Upper lobe of left lung (tissue), 4 donors: Measurements from ENCODE around the gene NDUFAF2.

Experiments
- POLR2A ChIP-seq, 4 donors: fragments of 450-650 bp; IDR thresholded peaks; one replicate each; pipeline ENCODE4 v1.5.1; 2016 to 2017; ENCODE audit warnings: antibody characterized with exemption in 4 of 4, mild to moderate bottlenecking in 2 of 4
- TF ChIP-seq, protein P1 (sequence below), 6 experiments: fragments of 450-650 bp in 4 of 6; fragments of 200-600 bp in 2 of 6; sonication (generic) in 2 of 6; IDR thresholded peaks; one replicate each; pipeline ENCODE4 v1.5.1; 2016 to 2019; ENCODE audit warnings: antibody characterized with exemption in 6 of 6

DNA sequence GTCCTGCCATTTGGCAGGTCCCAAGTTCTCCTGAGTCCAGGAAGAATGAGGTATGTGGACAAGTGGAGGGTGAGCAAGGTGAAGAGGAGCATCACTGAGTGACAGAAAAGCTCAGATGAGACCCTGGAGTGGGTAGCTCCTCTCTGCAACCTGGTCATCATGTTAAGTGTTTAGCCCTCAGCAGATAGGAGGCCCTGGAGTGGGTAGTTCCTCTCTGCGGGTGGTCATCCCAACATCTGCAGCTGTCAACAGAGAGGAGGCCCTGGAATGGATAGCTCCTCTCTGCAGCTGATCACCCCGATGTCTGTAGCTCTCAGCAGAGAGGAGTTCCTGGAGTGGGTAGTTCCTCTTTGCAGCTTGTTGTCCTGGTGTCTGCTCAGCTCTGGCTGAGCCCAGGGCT is 48.4 kb downstream of the NDUFAF2 start:
- no peak for TF ChIP-seq POLR2A (IDR thresholded peaks at IDR 0.05)
- TF ChIP-seq, protein P1, sequence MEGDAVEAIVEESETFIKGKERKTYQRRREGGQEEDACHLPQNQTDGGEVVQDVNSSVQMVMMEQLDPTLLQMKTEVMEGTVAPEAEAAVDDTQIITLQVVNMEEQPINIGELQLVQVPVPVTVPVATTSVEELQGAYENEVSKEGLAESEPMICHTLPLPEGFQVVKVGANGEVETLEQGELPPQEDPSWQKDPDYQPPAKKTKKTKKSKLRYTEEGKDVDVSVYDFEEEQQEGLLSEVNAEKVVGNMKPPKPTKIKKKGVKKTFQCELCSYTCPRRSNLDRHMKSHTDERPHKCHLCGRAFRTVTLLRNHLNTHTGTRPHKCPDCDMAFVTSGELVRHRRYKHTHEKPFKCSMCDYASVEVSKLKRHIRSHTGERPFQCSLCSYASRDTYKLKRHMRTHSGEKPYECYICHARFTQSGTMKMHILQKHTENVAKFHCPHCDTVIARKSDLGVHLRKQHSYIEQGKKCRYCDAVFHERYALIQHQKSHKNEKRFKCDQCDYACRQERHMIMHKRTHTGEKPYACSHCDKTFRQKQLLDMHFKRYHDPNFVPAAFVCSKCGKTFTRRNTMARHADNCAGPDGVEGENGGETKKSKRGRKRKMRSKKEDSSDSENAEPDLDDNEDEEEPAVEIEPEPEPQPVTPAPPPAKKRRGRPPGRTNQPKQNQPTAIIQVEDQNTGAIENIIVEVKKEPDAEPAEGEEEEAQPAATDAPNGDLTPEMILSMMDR (IDR thresholded peaks at IDR 0.05), result no peak
